HepG2 (cell line): Measurements from ENCODE around the gene NAV2. TPM values are rescaled to one million over a fixed set of nuclear protein-coding genes. Genes with fewer than 3 reads are reported as not detected.

ENCODE experiments used
- ATAC-seq: fragments of 200-7000 bp; cut with Tn5 transposase; 3 replicates; pipeline ENCODE4 v1.9.1; 2020; ENCODE audit warnings: mild to moderate bottlenecking, moderate library complexity
- BruUV-seq: library from RNA; stranded (reverse); fragments of 400-500 nt; replicated peaks from 2 replicates; lab custom pipeline; 2021; lab: Mats Ljungman, UMichigan
- CTCF ChIA-PET: fragments of 300-600 bp; formaldehyde crosslinking; extraction: SDS; loops from one replicate; lab custom pipeline; 2021; ENCODE audit warnings: low total read pairs, inconsistent platforms, low intra/inter-chr PET ratio; lab: Yijun Ruan, JAX
- POLR2A ChIA-PET: fragments of 350-600 bp; sonication (Branson Sonifier 250); formaldehyde crosslinking; loops from one replicate; lab custom pipeline; 2020; ENCODE audit warnings: antibody characterized with exemption, inconsistent platforms; lab: Yijun Ruan, JAX
- DNase-seq: peaks from one replicate; pipeline ENCODE4 v3.0.0-alpha.2; 2015; ENCODE audit warnings: low spot score
- FAIRE-seq: peaks from 3 replicates; lab custom pipeline; 2011; peaks lifted over from hg19 to GRCh38; lab: Jason Lieb, UNC
- H2AFZ ChIP-seq: one replicate; pipeline ENCODE4 v1.6.1; 2011; ENCODE audit warnings: low read length, inconsistent platforms
- H3K27ac ChIP-seq: fragments of 300-600 bp; 3 replicates; pipeline ENCODE4 v1.8.0; 2011; ENCODE audit warnings: mixed run types, mild to moderate bottlenecking, mixed read lengths, low read length, inconsistent platforms; ENCODE audit not compliant: insufficient read depth; ENCODE audit errors: extremely low read length
- H3K27me3 ChIP-seq, 2 experiments: fragments of 200-600 bp in 1 of 2; 2 replicates in 1 of 2; 3 replicates in 1 of 2; pipeline versions ENCODE4 v1.6.0 to v1.8.0; 2011; ENCODE audit warnings: low read length in 2 of 2, mild to moderate bottlenecking in 2 of 2, moderate library complexity in 2 of 2, inconsistent platforms in 1 of 2; ENCODE audit not compliant: insufficient read depth in 2 of 2, control insufficient read depth in 1 of 2
- H3K36me3 ChIP-seq, 2 experiments: fragments of 200-600 bp in 1 of 2; replicated peaks in 1 of 2; 2 replicates in 1 of 2; 3 replicates in 1 of 2; pipeline versions ENCODE4 v1.5.1 to v1.8.0; 2011; ENCODE audit warnings: low read length in 2 of 2, inconsistent platforms in 1 of 2; ENCODE audit not compliant: insufficient read depth in 2 of 2, control insufficient read depth in 1 of 2
- H3K4me1 ChIP-seq: 2 replicates; pipeline ENCODE4 v1.5.1; 2012; ENCODE audit warnings: low read length, inconsistent platforms; ENCODE audit not compliant: insufficient read depth
- H3K4me2 ChIP-seq: 2 replicates; pipeline ENCODE4 v1.6.0; 2011; ENCODE audit warnings: low read depth, low read length, inconsistent platforms
- H3K4me3 ChIP-seq, 3 experiments: fragments of 200-600 bp in 1 of 3; sonication (generic), shearing (Covaris generic) in 1 of 3; replicated peaks in 1 of 3; 2 replicates each; pipeline ENCODE4 v1.5.1; 2011 to 2016; ENCODE audit warnings: low read length in 3 of 3, inconsistent platforms in 2 of 3, low read depth in 2 of 3, mild to moderate bottlenecking in 2 of 3, control low read depth in 1 of 3, mixed read lengths in 1 of 3; ENCODE audit not compliant: insufficient read depth in 1 of 3
- H3K79me2 ChIP-seq: one replicate; pipeline ENCODE4 v1.6.1; 2011; ENCODE audit warnings: low read length, inconsistent platforms; ENCODE audit not compliant: insufficient read depth
- H3K9ac ChIP-seq: 2 replicates; pipeline ENCODE4 v1.6.0; 2011; ENCODE audit warnings: mild to moderate bottlenecking, low read depth, low read length, inconsistent platforms; ENCODE audit not compliant: insufficient read depth
- H3K9me3 ChIP-seq: 2 replicates; pipeline ENCODE4 v1.5.1; 2012; ENCODE audit warnings: mild to moderate bottlenecking, low read length
- H4K20me1 ChIP-seq: 2 replicates; pipeline ENCODE4 v1.6.0; 2011; ENCODE audit warnings: inconsistent platforms, mild to moderate bottlenecking, low read length, moderate library complexity; ENCODE audit not compliant: insufficient read depth
- ETV5 ChIP-seq: IDR thresholded peaks from 2 replicates; pipeline ENCODE4 v1.6.1; 2018; ENCODE audit warnings: missing biosample characterization, missing genetic modification reagents, inconsistent platforms, borderline replicate concordance
- JUNB ChIP-seq: sonication (generic); formaldehyde crosslinking; IDR thresholded peaks from 2 replicates; pipeline ENCODE4 v1.8.0; 2022; ENCODE audit warnings: missing genetic modification reagents, mild to moderate bottlenecking, borderline replicate concordance
- POLR2G ChIP-seq: fragments of 200-400 bp; formaldehyde crosslinking; IDR thresholded peaks from 2 replicates; pipeline ENCODE4 v1.6.1; 2018; ENCODE audit warnings: mild to moderate bottlenecking, low read depth, low read length, moderate library complexity
- SRY ChIP-seq: sonication (generic); formaldehyde crosslinking; IDR thresholded peaks from 2 replicates; pipeline ENCODE4 v1.8.0; 2022; ENCODE audit warnings: mild to moderate bottlenecking, missing genetic modification reagents
- TAF1 ChIP-seq: sonication (generic); formaldehyde crosslinking; IDR thresholded peaks from 2 replicates; pipeline ENCODE4 v1.4.0; 2020; ENCODE audit warnings: missing genetic modification reagents
- ZC3H4 ChIP-seq: sonication (generic); formaldehyde crosslinking; IDR thresholded peaks from 2 replicates; pipeline ENCODE4 v1.4.0; 2020; ENCODE audit warnings: missing genetic modification reagents, borderline replicate concordance
- WGBS: methylation state at CpG from one replicate; pipeline ENCODE4 v1.1.6; 2017; ENCODE audit warnings: low lambda C conversion rate; 5-methylcytosine and 5-hydroxymethylcytosine counted together
- in situ Hi-C: cut with HindIII; loops from 2 replicates; pipeline ENCODE4 v1.10.0; 2017; ENCODE audit warnings: low pct_unique_long_range_greater_than_20kb; ENCODE audit not compliant: extremely low pct_ligation_motif_present
- intact Hi-C: fragments of 100-400 bp; cut with micrococcal nuclease; formaldehyde crosslinking; loops from one replicate; pipeline ENCODE4 v1.10.0; 2022; ENCODE audit not compliant: unreplicated experiment
- polyA plus RNA-seq, 8 experiments: library from polyadenylated mRNA; depleted of rRNA in 3 of 8; stranded (reverse) in 7 of 8; unstranded in 1 of 8; fragments of >200 nt; fragmentation: Illumina TruSeq in 4 of 8; extraction: Trizol in 4 of 8; gene quantifications; 2 replicates each; pipeline versions ENCODE4 v1.2.1 to v1.2.3, GENCODE V29; 2011 to 2016; ENCODE audit warnings: low read depth in 4 of 8, missing spikeins in 1 of 8, mixed read lengths in 1 of 8; ENCODE audit not compliant: insufficient read depth in 1 of 8
- total RNA-seq, 5 experiments: library from RNA; depleted of rRNA; stranded (reverse); fragments of >200 nt; fragmentation: Illumina TruSeq; extraction: Trizol; gene quantifications; 2 replicates each; pipeline ENCODE4 v1.2.3, GENCODE V29; 2016; ENCODE audit warnings: low read depth in 1 of 5
- TF ChIP-seq, protein P1 (sequence below), 2 experiments: sonication (generic) in 1 of 2; formaldehyde crosslinking in 1 of 2; IDR thresholded peaks; 2 replicates each; pipeline versions ENCODE4 v1.5.1 to v1.6.1; 2011 to 2020; ENCODE audit warnings: borderline replicate concordance in 1 of 2, low read depth in 1 of 2, low read length in 1 of 2, mild to moderate bottlenecking in 1 of 2, missing genetic modification reagents in 1 of 2, moderate library complexity in 1 of 2
- TF ChIP-seq, protein P2 (sequence below): sonication (generic); formaldehyde crosslinking; IDR thresholded peaks from 2 replicates; pipeline ENCODE4 v1.9.0; 2021; ENCODE audit warnings: mild to moderate bottlenecking, missing genetic modification reagents
- TF ChIP-seq, protein P3 (sequence below): sonication (generic); IDR thresholded peaks from 2 replicates; pipeline ENCODE4 v1.6.1; 2016; ENCODE audit warnings: low read depth, borderline replicate concordance

The NAV2 gene
- total and polyA plus RNA-seq, 2 of the 13 experiments (the other 11 are each of a cell fraction or from before 2014, with no cell fraction given): 9.3 to 34.6 TPM

GRCh38 chr11:19735157-19735908, 22.7 kb downstream of the NAV2 start:
- peaks cover 0 to 46% of the 10 kb centered on the region in 2 experiments; a peak in 4 of 5 replicates for H3K27me3 ChIP-seq
- ChIA-PET POLR2A (no interaction called here), CTCF (no interaction called here)
- WGBS: 2% methylated on average over 7 of the region's 7 CpGs
- H3K4me3 ChIP-seq: no peak overlapping the region
- no peak overlapping the region for H3K27ac ChIP-seq
- H3K79me2 ChIP-seq: no peaks in the 10 kb centered on the region
- intact Hi-C loops: no loop called here
- H4K20me1 ChIP-seq: no peaks in the 10 kb centered on the region
- no peaks in the 10 kb centered on the region for H3K9me3 ChIP-seq
- TF ChIP-seq, protein P1, sequence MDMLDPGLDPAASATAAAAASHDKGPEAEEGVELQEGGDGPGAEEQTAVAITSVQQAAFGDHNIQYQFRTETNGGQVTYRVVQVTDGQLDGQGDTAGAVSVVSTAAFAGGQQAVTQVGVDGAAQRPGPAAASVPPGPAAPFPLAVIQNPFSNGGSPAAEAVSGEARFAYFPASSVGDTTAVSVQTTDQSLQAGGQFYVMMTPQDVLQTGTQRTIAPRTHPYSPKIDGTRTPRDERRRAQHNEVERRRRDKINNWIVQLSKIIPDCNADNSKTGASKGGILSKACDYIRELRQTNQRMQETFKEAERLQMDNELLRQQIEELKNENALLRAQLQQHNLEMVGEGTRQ (IDR thresholded peaks at IDR 0.05; ENCODE audit: low read depth, low read length): no peak
- TF ChIP-seq, protein P1 (CRISPR knock-in tag; IDR thresholded peaks at IDR 0.05; ENCODE audit: borderline replicate concordance): no peak
- TF ChIP-seq POLR2G (no peak), ZC3H4 (CRISPR knock-in tag) (no peak), ETV5 (no peak), SRY (CRISPR knock-in tag) (no peak), TAF1 (CRISPR knock-in tag) (no peak), JUNB (CRISPR knock-in tag) (no peak)
- TF ChIP-seq, protein P2, sequence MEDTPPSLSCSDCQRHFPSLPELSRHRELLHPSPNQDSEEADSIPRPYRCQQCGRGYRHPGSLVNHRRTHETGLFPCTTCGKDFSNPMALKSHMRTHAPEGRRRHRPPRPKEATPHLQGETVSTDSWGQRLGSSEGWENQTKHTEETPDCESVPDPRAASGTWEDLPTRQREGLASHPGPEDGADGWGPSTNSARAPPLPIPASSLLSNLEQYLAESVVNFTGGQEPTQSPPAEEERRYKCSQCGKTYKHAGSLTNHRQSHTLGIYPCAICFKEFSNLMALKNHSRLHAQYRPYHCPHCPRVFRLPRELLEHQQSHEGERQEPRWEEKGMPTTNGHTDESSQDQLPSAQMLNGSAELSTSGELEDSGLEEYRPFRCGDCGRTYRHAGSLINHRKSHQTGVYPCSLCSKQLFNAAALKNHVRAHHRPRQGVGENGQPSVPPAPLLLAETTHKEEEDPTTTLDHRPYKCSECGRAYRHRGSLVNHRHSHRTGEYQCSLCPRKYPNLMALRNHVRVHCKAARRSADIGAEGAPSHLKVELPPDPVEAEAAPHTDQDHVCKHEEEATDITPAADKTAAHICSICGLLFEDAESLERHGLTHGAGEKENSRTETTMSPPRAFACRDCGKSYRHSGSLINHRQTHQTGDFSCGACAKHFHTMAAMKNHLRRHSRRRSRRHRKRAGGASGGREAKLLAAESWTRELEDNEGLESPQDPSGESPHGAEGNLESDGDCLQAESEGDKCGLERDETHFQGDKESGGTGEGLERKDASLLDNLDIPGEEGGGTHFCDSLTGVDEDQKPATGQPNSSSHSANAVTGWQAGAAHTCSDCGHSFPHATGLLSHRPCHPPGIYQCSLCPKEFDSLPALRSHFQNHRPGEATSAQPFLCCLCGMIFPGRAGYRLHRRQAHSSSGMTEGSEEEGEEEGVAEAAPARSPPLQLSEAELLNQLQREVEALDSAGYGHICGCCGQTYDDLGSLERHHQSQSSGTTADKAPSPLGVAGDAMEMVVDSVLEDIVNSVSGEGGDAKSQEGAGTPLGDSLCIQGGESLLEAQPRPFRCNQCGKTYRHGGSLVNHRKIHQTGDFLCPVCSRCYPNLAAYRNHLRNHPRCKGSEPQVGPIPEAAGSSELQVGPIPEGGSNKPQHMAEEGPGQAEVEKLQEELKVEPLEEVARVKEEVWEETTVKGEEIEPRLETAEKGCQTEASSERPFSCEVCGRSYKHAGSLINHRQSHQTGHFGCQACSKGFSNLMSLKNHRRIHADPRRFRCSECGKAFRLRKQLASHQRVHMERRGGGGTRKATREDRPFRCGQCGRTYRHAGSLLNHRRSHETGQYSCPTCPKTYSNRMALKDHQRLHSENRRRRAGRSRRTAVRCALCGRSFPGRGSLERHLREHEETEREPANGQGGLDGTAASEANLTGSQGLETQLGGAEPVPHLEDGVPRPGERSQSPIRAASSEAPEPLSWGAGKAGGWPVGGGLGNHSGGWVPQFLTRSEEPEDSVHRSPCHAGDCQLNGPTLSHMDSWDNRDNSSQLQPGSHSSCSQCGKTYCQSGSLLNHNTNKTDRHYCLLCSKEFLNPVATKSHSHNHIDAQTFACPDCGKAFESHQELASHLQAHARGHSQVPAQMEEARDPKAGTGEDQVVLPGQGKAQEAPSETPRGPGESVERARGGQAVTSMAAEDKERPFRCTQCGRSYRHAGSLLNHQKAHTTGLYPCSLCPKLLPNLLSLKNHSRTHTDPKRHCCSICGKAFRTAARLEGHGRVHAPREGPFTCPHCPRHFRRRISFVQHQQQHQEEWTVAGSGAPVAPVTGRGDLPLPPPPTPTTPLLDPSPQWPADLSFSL (CRISPR knock-in tag): no peak
- TF ChIP-seq, protein P3, sequence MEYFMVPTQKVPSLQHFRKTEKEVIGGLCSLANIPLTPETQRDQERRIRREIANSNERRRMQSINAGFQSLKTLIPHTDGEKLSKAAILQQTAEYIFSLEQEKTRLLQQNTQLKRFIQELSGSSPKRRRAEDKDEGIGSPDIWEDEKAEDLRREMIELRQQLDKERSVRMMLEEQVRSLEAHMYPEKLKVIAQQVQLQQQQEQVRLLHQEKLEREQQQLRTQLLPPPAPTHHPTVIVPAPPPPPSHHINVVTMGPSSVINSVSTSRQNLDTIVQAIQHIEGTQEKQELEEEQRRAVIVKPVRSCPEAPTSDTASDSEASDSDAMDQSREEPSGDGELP: no peak
- TF ChIP-seq, all 625 proteins: peak for 0
- no peak for DNase-seq
- no peak overlapping the region for H2AFZ ChIP-seq
- in situ Hi-C loops: loop anchor here (10.0 kb wide), 1 partner anchor 661 kb away; no protein-coding TSS in a partner anchor
- no peak for FAIRE-seq
- no peak overlapping the region for H3K9ac ChIP-seq
- no TSS peak for BruUV-seq
- no peaks in the 10 kb centered on the region for H3K36me3 ChIP-seq
- H3K4me1 ChIP-seq: no peaks in the 10 kb centered on the region
- no peak for ATAC-seq
- no peak overlapping the region for H3K4me2 ChIP-seq
